HG03095 (cell line): ENCODE data around the gene TNFSF11.

Experiments used
- ATAC-seq: cut with Tn5 transposase; IDR thresholded peaks from one replicate; pipeline ENCODE4 v1.9.1; 2021; ENCODE audit warnings: moderate library complexity; ENCODE audit not compliant: unreplicated experiment

TNFSF11 gene

GRCh38 chr13:42651936-42652641, 78.1 kb downstream of the TNFSF11 start:
- no peak for ATAC-seq

- no peak for ATAC-seq
These were observed 78.9 kb downstream of the TNFSF11 start for GRCh38 chr13:42652642-42653415.

GRCh38 chr13:42653679-42654078, 79.7 kb downstream of the TNFSF11 start:
- ATAC-seq: no peak

GRCh38 chr13:42654212-42654611, 80.3 kb downstream of the TNFSF11 start:
- ATAC-seq: no peak

- no peak for ATAC-seq
These were observed 80.8 kb downstream of the TNFSF11 start for GRCh38 chr13:42654722-42655121.

GRCh38 chr13:42656161-42656560, 82.2 kb downstream of the TNFSF11 start:
- no peak for ATAC-seq

GRCh38 chr13:42656958-42657357, 83.0 kb downstream of the TNFSF11 start:
- no peak for ATAC-seq
